HG03520 (cell line): ENCODE measurements around the gene ATAD3A.
A peak's percentile ranks its signal among the peaks of the same experiment; 100 is the strongest.

Experiments
- ATAC-seq: cut with Tn5 transposase; IDR thresholded peaks from one replicate; pipeline ENCODE4 v1.9.1; 2021; ENCODE audit warnings: mild to moderate bottlenecking, moderate library complexity; ENCODE audit not compliant: unreplicated experiment

The ATAD3A gene

DNA sequence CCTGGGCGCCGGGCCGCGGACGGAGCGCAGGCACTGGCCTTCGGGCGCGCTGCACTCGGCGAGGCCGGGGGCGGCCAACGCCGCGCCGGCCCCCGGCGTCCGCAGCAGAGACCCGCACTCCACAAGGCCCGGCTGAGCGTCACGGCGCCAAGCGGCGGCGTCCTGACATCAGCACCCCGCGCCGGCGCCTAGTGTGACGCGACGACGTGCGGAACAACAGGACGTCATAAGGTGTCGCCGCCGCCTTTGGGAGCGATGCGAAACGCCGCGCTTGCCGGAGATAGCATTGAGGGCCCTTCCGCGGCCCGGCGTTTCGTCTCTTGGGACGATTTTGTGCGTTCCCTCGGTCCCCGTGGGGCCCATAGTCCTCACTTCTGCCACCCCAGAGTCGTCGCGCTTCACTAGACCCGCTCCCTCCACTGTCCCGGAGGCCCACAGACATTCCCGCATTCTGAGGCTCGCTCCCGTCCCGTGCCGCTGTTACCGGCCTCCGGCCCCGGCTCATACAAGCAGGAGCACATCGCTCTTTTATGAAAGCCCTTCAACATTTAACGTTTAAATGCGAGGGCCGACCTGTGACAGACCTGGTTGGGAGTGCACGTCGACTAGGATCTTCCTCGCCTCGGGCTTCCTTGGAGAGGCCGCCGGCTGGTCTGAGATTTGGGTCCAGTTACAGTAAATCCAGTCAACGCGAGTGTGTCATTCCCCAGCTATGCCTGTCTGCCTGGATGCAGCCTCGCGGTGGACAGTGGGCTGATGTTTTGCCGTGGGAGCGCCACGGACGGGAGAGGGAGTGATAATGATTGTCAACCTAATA lies 63.0 kb downstream of the ATAD3A start, which contains the start of gene SSU72:
SSU72 (minus strand) TSS at position 143 of the 817 bp plus-strand sequence. CDS start 306 bp downstream, outside the sequence.
- ATAC-seq: peak; percentile 70

GRCh38 chr1:1577367-1578011 lies 65.5 kb downstream of the ATAD3A start:
- no peak for ATAC-seq

- ATAC-seq: no peak
Measured at GRCh38 chr1:1578371-1578940, 66.5 kb downstream of the ATAD3A start.

- no peak for ATAC-seq
Measured at GRCh38 chr1:1582585-1583346, 70.8 kb downstream of the ATAD3A start.

- ATAC-seq: no peak
Measured at GRCh38 chr1:1583347-1584010, 71.5 kb downstream of the ATAD3A start.
